OCI-LY3 (cell line): ENCODE results near the gene MEG3.

Experiments
- EZH2phosphoT487 ChIP-seq: fragments of 200-600 bp; shearing (Covaris generic); IDR thresholded peaks from 2 replicates; pipeline ENCODE4 v1.6.1; 2018; ENCODE audit warnings: antibody characterized with exemption, mixed run types, low read depth
- TF ChIP-seq, protein P1 (sequence below): fragments of 200-600, 300-600 bp; sonication (generic); IDR thresholded peaks from 2 replicates; pipeline ENCODE4 v1.5.1; 2014; ENCODE audit warnings: antibody characterized with exemption, low read length, low read depth

DNA sequence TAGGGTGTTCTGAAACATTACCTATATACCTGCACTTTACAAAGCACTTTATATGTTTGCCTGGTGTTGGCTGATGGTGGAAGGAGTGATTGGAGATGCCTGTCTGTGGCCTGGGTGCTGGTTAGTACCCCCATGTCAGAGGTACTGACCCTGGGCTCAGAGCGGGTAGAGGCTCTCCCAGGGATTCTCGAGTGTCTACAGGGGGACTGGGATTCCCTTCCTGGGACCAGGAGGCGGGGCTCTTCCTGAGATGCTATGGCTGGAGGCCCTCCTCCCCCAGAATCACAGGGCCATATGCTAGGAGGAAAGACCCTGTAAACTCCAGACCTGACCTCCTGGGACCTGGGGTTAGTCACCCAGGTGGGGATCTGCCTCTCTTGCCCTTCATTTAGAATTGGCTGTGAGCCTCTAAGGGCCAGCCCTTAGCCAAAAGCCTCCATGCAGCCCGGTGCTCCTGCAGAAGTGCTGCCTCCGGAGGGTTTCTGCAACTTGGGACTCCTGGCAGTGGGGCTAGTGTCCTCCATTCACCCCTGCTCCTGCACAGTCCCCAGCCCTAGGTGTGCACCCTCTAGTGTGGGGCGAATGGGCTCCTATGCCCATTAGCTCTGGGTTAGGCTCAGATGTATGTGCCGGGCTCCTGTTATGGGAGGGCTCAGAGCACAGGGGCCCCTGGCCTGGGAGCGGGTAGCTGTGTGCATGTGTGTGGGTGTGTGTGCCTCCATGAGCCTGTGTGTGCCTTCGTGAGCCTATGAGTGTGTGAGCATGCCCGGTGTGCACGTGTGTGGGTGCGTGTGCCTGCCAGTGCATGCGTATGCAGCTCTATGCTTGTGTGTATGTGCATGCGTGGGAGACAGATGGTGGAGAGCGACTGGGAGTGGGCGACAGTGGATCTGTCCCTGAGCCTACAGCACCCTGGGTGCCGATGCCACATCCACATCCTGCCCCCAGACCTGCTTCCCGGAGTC lies 41.0 kb downstream of the MEG3 start:
- TF ChIP-seq, protein P1, sequence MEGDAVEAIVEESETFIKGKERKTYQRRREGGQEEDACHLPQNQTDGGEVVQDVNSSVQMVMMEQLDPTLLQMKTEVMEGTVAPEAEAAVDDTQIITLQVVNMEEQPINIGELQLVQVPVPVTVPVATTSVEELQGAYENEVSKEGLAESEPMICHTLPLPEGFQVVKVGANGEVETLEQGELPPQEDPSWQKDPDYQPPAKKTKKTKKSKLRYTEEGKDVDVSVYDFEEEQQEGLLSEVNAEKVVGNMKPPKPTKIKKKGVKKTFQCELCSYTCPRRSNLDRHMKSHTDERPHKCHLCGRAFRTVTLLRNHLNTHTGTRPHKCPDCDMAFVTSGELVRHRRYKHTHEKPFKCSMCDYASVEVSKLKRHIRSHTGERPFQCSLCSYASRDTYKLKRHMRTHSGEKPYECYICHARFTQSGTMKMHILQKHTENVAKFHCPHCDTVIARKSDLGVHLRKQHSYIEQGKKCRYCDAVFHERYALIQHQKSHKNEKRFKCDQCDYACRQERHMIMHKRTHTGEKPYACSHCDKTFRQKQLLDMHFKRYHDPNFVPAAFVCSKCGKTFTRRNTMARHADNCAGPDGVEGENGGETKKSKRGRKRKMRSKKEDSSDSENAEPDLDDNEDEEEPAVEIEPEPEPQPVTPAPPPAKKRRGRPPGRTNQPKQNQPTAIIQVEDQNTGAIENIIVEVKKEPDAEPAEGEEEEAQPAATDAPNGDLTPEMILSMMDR: no peak
- TF ChIP-seq EZH2phosphoT487: no peak
